GM13976 (cell line): ENCODE results near the gene ILF2.
A peak's percentile ranks its signal among the peaks of the same experiment; 100 is the strongest.

Experiments
- DNase-seq: peaks from one replicate; pipeline ENCODE4 v3.0.0; 2012; ENCODE audit warnings: low spot score
- in situ Hi-C: fragments of 300-500 bp; cut with MboI; formaldehyde crosslinking; loops from one replicate; pipeline ENCODE4 v1.12.0; 2022; ENCODE audit warnings: low sequenced_read_pairs, mixed read lengths, inconsistent platforms; ENCODE audit not compliant: unreplicated experiment
- TF ChIP-seq, protein P1 (sequence below): IDR thresholded peaks from 2 replicates; pipeline ENCODE4 v1.5.1; 2012; ENCODE audit warnings: borderline replicate concordance, mild to moderate bottlenecking; ENCODE audit not compliant: insufficient read depth; ENCODE audit errors: extremely low read depth, missing control alignments, control extremely low read depth

ILF2 gene

DNA sequence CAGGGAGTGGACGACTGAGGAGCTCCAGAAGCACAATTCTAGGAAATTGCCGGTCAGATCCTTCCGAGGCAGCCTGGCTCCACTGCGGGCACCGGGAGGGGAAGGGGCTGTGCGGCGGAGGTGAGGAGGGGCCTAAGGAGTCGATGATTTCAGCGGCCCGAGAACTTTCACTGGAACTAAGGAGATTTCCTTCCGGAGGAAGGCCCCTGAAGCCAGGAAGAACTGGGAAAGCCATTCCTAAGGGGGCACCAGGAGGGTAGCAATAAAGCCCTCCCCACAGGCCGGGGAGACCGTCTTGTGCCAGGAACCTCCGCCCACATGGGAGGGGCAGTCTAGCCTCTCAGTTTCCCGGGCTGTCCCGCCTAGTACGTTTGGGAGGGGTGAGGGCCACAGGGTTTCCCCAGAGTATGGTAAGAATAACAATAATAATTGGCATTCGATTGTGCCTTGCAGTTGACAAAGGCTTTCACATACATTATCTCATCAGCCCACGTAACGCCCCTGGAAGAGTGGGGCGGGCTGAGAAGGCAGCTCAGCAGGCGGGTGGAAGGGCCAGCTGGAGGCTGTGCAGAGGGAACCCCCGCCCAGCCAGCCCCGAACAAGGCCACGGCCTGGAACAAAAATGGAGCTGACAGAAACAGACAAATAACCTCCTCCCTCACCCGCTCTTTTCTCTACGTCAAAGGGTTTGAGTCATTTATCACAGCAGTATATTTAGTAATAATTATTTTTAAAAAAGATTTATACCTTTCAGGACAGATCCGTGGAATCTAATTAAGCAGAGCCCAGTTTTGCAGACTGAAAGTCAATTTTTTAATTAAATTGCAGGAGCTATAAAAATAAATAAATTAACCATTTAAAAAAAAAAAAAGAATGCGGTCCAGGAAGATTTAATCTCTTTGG, 27.5 kb upstream of the ILF2 start:
- no peak for DNase-seq
- TF ChIP-seq, protein P1, sequence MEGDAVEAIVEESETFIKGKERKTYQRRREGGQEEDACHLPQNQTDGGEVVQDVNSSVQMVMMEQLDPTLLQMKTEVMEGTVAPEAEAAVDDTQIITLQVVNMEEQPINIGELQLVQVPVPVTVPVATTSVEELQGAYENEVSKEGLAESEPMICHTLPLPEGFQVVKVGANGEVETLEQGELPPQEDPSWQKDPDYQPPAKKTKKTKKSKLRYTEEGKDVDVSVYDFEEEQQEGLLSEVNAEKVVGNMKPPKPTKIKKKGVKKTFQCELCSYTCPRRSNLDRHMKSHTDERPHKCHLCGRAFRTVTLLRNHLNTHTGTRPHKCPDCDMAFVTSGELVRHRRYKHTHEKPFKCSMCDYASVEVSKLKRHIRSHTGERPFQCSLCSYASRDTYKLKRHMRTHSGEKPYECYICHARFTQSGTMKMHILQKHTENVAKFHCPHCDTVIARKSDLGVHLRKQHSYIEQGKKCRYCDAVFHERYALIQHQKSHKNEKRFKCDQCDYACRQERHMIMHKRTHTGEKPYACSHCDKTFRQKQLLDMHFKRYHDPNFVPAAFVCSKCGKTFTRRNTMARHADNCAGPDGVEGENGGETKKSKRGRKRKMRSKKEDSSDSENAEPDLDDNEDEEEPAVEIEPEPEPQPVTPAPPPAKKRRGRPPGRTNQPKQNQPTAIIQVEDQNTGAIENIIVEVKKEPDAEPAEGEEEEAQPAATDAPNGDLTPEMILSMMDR: no peak
- in situ Hi-C loops: no loop called here

GRCh38 chr1:153697191-153698019, 26.6 kb upstream of the ILF2 start:
- in situ Hi-C loops: no loop called here
- TF ChIP-seq, protein P1: no peak
- no peak for DNase-seq

GRCh38 chr1:153696741-153697140, 25.9 kb upstream of the ILF2 start:
- in situ Hi-C loops: no loop called here
- DNase-seq: no peak
- TF ChIP-seq, protein P1: no peak

- TF ChIP-seq, protein P1: no peak
- DNase-seq: no peak
- in situ Hi-C loops: no loop called here
Measured at GRCh38 chr1:153693466-153693865, 22.7 kb upstream of the ILF2 start.

GRCh38 chr1:153688736-153689328, 18.0 kb upstream of the ILF2 start:
- TF ChIP-seq, protein P1: no peak
- in situ Hi-C loops: no loop called here
- no peak for DNase-seq

DNA sequence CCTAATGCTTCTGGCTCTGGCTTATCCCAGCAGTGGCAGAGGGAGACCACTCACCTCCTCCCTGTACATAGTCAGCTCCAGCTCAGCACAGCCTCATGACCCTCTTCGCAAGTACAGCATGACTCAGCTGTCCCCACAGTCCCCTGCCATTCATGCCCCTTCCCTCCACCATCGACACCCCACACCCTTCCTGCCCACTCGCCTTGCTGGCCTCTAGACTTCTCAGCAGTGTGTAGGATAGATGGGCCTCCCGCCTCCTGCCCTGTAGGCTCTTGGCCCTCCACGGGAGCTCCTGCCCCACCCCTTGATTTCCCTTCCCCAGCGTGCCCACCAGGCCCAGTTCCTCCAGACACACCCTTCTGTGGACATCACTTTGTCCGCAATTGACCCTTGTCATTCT, 17.5 kb upstream of the ILF2 start:
- peak; percentile 20 for DNase-seq
- in situ Hi-C loops: no loop called here
- TF ChIP-seq, protein P1: no peak
